Activated CD8-positive, alpha-beta memory T cell treated with anti-CD3 and anti-CD28 coated beads for 36 hours (primary cell): ENCODE data around the gene RFX3. TPM values are rescaled to one million over a fixed set of nuclear protein-coding genes. Genes with fewer than 3 reads are reported as not detected.

Experiments used
- CTCF ChIA-PET: fragments of 350-600 bp; sonication (Branson Sonifier 250); formaldehyde crosslinking; loops from one replicate; lab custom pipeline; 2021; ENCODE audit warnings: antibody characterized with exemption; lab: Charles Lee
- POLR2A ChIA-PET: fragments of 350-600 bp; sonication (Branson Sonifier 250); formaldehyde crosslinking; loops from one replicate; lab custom pipeline; 2021; ENCODE audit warnings: antibody characterized with exemption; lab: Charles Lee
- total RNA-seq, 2 experiments: library from RNA; stranded (reverse); gene quantifications; one replicate each; pipeline ENCODE4 v1.2.3, GENCODE V29; 2021

Gene RFX3
- total RNA-seq, 2 experiments from 2014 or later: 12.4 to 13.2 TPM

DNA sequence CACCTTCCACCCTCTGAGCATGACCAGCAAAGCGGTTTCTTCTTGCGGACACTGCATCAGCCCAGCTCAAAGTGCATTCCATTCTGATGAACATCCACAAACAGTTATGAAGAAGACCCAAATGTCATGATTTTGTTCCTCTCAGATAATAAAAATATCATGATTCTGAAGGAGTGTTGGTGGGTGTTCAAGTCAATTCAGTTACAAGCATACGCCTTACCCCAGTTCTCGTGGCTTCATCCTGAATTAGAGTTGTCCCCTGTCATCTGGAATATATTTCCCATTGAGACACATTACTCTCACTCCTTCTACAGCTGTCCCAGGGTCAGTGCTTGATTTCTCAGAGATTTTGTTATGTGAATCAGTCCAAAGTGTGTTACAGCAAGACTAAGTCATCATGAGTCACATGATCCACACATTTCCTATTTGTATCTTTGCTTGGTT lies 325.4 kb downstream of the RFX3 start:
- CTCF ChIA-PET: no interaction called here
- POLR2A ChIA-PET: no interaction called here

GRCh38 chr9:3193791-3194190 lies 332.0 kb downstream of the RFX3 start:
- ChIA-PET CTCF (no interaction called here), POLR2A (no interaction called here)

GRCh38 chr9:3191715-3192114 lies 334.1 kb downstream of the RFX3 start:
- ChIA-PET POLR2A (no interaction called here), CTCF (no interaction called here)

GRCh38 chr9:3189113-3189861 lies 336.5 kb downstream of the RFX3 start:
- POLR2A ChIA-PET: no interaction called here
- CTCF ChIA-PET: no interaction called here

GRCh38 chr9:3186751-3187150 lies 339.1 kb downstream of the RFX3 start:
- ChIA-PET CTCF (no interaction called here), POLR2A (no interaction called here)

- CTCF ChIA-PET: no interaction called here
- POLR2A ChIA-PET: no interaction called here
Observed at GRCh38 chr9:3181049-3181953, 344.5 kb downstream of the RFX3 start.

GRCh38 chr9:3180696-3181048 lies 345.1 kb downstream of the RFX3 start:
- POLR2A ChIA-PET: no interaction called here
- CTCF ChIA-PET: no interaction called here

GRCh38 chr9:3179711-3180110 lies 346.1 kb downstream of the RFX3 start:
- POLR2A ChIA-PET: no interaction called here
- CTCF ChIA-PET: no interaction called here

DNA sequence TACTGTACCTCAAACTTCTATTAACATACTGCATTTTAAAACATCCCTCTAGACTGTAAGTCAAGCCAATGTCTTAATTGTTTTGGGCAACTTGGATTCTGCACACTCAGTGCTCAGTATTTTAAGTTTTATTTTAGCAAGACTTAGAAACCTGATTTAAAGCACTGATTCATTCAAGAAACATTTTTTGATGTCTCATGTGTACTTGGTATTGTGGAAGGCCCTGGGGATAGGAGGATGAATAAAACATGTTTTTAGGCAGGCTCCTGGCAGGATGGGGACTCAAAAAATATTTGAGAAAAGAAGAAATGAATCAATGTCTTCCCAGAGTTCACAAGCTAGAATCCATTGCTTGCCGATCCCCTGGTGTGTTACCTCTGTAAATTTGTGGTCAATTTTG lies 347.9 kb downstream of the RFX3 start:
- ChIA-PET POLR2A (no interaction called here), CTCF (no interaction called here)

DNA sequence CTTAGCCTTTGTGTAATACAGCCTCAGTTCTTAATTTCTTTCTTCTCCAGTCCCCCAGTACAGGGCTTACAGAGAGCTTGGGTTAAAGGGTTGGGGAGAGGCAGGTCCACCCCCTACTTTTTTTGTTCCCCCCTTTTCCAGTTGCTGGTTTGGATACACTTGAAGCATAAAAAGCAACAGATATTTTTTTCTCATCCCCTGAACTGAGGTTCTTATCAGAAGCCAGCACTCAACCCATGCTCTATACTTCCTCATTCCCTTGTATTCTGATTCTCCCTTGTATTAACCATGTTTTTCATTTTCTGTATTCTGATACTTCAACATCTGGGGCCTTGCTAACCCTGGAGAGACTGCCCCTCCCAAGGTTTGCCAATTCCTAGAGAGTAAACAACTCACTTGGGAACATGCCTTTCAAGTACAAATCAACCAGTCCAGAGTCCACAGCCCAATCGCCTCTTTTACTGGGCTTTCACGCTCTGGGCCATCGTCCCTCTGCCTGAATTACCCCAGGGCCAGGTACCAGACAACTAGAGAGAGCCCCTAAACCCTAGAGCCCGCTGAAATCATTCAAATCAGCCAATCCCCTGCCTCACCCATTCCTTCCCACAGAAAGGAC lies 348.5 kb downstream of the RFX3 start:
- ChIA-PET CTCF (no interaction called here), POLR2A (no interaction called here)

DNA sequence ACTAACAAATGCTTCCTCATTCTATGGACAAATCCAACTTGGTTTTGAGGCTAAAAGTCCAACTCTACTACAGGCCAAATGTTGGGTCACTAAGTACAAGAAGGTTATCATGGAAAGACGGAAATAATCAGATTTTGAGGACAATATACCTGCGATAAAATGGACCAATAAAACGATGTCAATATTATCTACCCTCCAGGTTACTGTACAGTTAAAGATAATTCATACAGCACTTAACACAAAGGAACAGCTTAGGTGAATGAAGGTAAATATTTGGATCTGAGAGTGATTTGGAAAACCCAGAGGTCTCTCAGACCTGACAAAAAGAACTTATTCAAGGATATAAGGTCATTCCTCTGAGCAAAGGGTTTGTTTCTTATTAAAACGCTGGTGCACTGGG lies 352.4 kb downstream of the RFX3 start:
- POLR2A ChIA-PET: no interaction called here
- CTCF ChIA-PET: no interaction called here

- ChIA-PET CTCF (no interaction called here), POLR2A (no interaction called here)
Observed at GRCh38 chr9:3170819-3171218, 355.0 kb downstream of the RFX3 start.
